Measurements from ENCODE around the gene MRPS16. TPM values are rescaled to one million over a fixed set of nuclear protein-coding genes. Genes with fewer than 3 reads are reported as not detected.

Gene MRPS16
- total RNA-seq, 5 donors from 2014 or later (not counting 1 experiment from before 2014, with no cell fraction given) = 33.3 to 56.5 (median 55.2) TPM

DNA sequence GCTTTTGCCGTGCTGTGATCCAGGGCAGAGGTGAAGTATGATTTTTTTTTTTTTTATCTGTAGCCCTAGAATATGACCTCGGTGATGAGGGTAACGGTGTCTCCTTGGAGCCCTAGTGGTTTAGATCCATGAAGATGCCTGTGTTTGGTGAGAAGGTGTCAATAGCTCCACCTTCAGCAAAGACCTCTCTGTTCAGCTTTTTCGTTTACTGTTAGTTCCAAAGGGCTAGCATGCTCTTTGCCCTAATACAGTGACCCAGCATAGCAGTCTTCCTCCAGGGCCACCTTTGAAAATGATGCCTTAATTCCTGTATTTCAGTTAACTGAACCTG is 746 bp upstream of the MRPS16 start:
- Histone ChIP-seq H3K4me1 (ENCODE audit: control insufficient read depth in 1 of 2, extremely low read depth in 1 of 2, insufficient read depth in 2 of 2, low read length in 2 of 2) (peaks cover 16 to 20% of the 10 kb centered on the region in 2 experiments), H3K27me3 (replicated peaks in 1 of 2; ENCODE audit: control insufficient read depth in 2 of 2, extremely low read depth in 1 of 2, insufficient read depth in 2 of 2, low read length in 1 of 2) (no peaks in the 10 kb centered on the region), H3K36me3 (ENCODE audit: control insufficient read depth in 2 of 2, extremely low read depth in 1 of 2, insufficient read depth in 1 of 2, low read length in 1 of 2) (peaks cover 0 to 14% of the 10 kb centered on the region in 2 donors), H3K27ac (ENCODE audit: low read length) (peak overlapping the region; percentile 85), H3K9me3 (no peaks in the 10 kb centered on the region), H3K4me3 (ENCODE audit: control insufficient read depth in 1 of 2, extremely low read depth in 1 of 2, low read length in 1 of 2) (peak overlapping the region; percentile 78 to 95)
- peak in 1 of 35 experiments; percentile 46 for DNase-seq
- peak overlapping the region; percentile 94 to 97 for H3K27ac Mint-ChIP-seq
- H3K27me3 Mint-ChIP-seq = no peaks in the 10 kb centered on the region
- ATAC-seq (replicated peaks in 1 of 4) = peak in 1 of 4 experiments; percentile 16
- ChIA-PET CTCF (interaction anchor here in 1 of 2 donors (0.7 kb wide), 2 partner anchors 89 to 156 kb away, joined by 3 read pairs; no protein-coding TSS in a partner anchor), POLR2A (interaction anchor here in 1 of 2 donors (0.6 kb wide), 1 partner anchor 11 kb away, joined by 3 read pairs; no protein-coding TSS in a partner anchor)
- peak overlapping the region; percentile 90 to 98 (median 98) for H3K4me3 Mint-ChIP-seq
- H3K9me3 Mint-ChIP-seq = no peaks in the 10 kb centered on the region
- peaks cover 20 to 39% (median 32%) of the 10 kb centered on the region in 3 donors for H3K4me1 Mint-ChIP-seq
- WGBS (ENCODE audit: insufficient coverage) = 0% methylated on average over 2 of the region's 4 CpGs
- H3K36me3 Mint-ChIP-seq = peaks cover 10% of the 10 kb centered on the region

DNA sequence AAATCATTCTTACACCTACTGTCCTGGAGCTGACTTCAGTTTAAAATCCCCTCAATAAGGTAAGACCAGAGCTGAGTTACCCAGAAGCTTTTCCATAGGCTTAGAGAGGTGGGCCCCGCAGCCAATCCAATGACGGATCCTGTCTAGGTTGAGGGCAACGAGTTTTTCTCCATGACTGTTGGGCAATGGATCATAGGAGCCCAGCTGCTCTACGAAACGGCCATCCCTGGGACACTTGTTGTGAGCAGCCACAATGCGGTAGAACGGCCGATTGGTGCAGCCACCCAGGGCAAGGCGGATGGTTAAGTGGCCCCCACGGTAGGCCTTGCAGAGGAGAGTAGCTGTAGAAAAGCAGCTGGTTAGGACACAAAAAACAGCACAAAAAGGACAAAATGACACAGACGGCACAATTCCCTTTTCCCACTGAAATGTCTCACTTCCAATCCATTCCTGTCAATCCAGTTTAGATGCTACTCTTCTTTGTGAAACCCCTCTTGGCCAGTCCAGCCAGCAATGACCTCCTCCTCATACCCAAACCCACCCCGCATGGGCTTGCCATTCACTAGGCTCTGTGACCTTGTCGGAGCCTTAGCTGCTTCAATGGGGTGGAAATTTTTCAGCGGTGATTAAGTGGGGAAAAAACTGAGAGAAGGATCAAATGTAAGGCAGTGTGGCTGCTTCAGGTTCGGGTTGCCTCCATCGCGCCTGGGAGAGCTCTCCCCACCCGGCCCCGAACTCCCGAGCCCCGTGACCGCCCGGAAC is 580 bp downstream of the MRPS16 start:
- H3K4me1 Mint-ChIP-seq = peaks cover 31 to 50% (median 42%) of the 10 kb centered on the region in 3 donors
- 17% methylated on average over 22 of the region's 23 CpGs for WGBS (ENCODE audit: insufficient coverage)
- Histone ChIP-seq H3K36me3 (ENCODE audit: control insufficient read depth in 2 of 2, extremely low read depth in 1 of 2, insufficient read depth in 1 of 2, low read length in 1 of 2) (peaks cover 0 to 14% of the 10 kb centered on the region in 2 donors), H3K9me3 (no peaks in the 10 kb centered on the region), H3K4me3 (ENCODE audit: control insufficient read depth in 1 of 2, extremely low read depth in 1 of 2, low read length in 1 of 2) (peak overlapping the region; percentile 78 to 95), H3K4me1 (ENCODE audit: control insufficient read depth in 1 of 2, extremely low read depth in 1 of 2, insufficient read depth in 2 of 2, low read length in 2 of 2) (peaks cover 22 to 26% of the 10 kb centered on the region in 2 experiments), H3K27me3 (replicated peaks in 1 of 2; ENCODE audit: control insufficient read depth in 2 of 2, extremely low read depth in 1 of 2, insufficient read depth in 2 of 2, low read length in 1 of 2) (no peaks in the 10 kb centered on the region), H3K27ac (ENCODE audit: low read length) (peak overlapping the region; percentile 85)
- ChIA-PET CTCF (interaction anchor here in 1 of 2 donors (0.6 kb wide), 1 partner anchor 1935 kb away, joined by 3 read pairs; no protein-coding TSS in a partner anchor), POLR2A (interaction anchor here (0.6 to 1.0 kb wide), 7 partner anchors 22 to 1058 kb away, joined by 3 to 6 read pairs (median 3); partner anchors contain the start of gene P4HA1 (in 1 of the 2))
- DNase-seq = peak in 2 of 35 experiments; percentile 3 to 8
- peak overlapping the region; percentile 90 to 98 (median 98) for H3K4me3 Mint-ChIP-seq
- ATAC-seq (replicated peaks in 1 of 4) = peak in 3 of 4 experiments; percentile 57 to 64 (median 60)
- H3K27me3 Mint-ChIP-seq = no peaks in the 10 kb centered on the region
- peaks cover 10% of the 10 kb centered on the region for H3K36me3 Mint-ChIP-seq
- no peaks in the 10 kb centered on the region for H3K9me3 Mint-ChIP-seq
- H3K27ac Mint-ChIP-seq = peak overlapping the region; percentile 94 to 97

DNA sequence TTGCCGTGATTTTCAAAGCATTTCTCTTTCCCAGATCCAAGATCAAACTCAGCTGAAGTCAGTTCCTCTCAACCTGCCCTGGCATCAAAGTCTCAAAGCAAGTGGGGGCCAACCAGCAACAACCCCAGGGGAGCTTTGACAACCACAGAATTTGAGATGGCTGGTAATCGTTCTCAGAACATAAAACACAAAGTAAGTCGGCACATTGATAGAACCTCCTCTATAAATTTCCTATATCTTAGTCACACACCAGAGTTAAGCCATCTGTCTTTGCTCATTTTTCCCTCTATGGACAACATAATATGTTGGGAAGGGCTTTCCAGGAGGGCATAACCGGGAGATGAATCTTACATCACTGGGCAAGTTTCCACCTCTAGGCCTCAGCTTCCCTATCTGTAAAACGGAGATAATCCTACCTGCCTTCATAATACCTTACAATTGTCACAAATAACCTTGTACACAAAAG is 4.2 kb downstream of the MRPS16 start:
- Histone ChIP-seq H3K9me3 (no peaks in the 10 kb centered on the region), H3K27ac (ENCODE audit: low read length) (peak overlapping the region; percentile 92), H3K4me1 (ENCODE audit: control insufficient read depth in 1 of 2, extremely low read depth in 1 of 2, insufficient read depth in 2 of 2, low read length in 2 of 2) (peaks cover 30 to 35% of the 10 kb centered on the region in 2 experiments), H3K4me3 (ENCODE audit: control insufficient read depth in 1 of 2, extremely low read depth in 1 of 2, low read length in 1 of 2) (no peak overlapping the region), H3K36me3 (ENCODE audit: control insufficient read depth in 2 of 2, extremely low read depth in 1 of 2, insufficient read depth in 1 of 2, low read length in 1 of 2) (peaks cover 0 to 29% of the 10 kb centered on the region in 2 donors), H3K27me3 (replicated peaks in 1 of 2; ENCODE audit: control insufficient read depth in 2 of 2, extremely low read depth in 1 of 2, insufficient read depth in 2 of 2, low read length in 1 of 2) (no peaks in the 10 kb centered on the region)
- peaks cover 57 to 77% (median 66%) of the 10 kb centered on the region in 3 donors for H3K4me1 Mint-ChIP-seq
- peak overlapping the region; percentile 96 for H3K27ac Mint-ChIP-seq
- peaks cover 22% of the 10 kb centered on the region for H3K36me3 Mint-ChIP-seq
- 91% methylated on average over 1 of the region's 5 CpGs for WGBS (ENCODE audit: insufficient coverage)
- no peaks in the 10 kb centered on the region for H3K27me3 Mint-ChIP-seq
- H3K9me3 Mint-ChIP-seq = no peaks in the 10 kb centered on the region
- ChIA-PET POLR2A (interaction anchor here (0.6 to 0.7 kb wide), 2 partner anchors 168 to 1000 kb away, joined by 3 to 4 read pairs; no protein-coding TSS in a partner anchor), CTCF (no interaction called here)
- H3K4me3 Mint-ChIP-seq = peak overlapping the region in 2 of 3 donors; percentile 13 to 37
- ATAC-seq (replicated peaks in 1 of 4) (no peak), DNase-seq (no peak)

DNA sequence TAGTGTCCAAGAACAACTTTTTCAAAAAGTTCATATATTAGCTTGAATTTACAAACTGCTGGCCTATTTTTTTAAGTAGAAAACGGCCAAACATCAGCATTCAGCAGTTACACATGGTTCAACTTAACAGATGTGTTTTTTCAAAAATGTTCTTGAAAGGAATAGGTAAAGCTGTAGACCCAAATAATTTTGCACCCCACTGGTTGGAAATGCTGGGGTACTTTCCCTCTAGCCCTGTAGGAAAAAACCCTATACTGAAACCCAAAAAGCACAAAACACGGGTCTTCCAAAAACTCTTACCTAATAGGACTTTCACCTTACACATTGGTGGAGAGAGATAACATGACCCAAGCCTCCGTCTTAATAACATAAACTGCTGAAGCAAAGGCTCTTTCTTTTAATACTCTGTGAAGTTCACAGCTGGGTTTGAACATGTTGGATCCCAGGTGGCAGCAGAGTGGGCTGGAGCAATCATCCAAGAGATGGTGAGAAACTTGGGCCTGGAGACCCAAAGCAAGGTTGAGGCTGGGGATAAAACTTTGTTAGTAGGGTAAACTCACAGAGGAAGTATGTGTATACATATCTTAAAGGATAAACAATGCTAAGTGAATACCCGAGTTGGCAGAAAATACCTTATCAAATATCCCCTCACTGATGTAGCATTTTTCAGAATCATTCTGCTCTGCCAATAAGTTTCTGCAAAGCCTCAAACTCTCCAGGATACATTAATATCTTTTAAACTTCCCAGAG is 4.8 kb downstream of the MRPS16 start:
- Histone ChIP-seq H3K4me3 (ENCODE audit: control insufficient read depth in 1 of 2, extremely low read depth in 1 of 2, low read length in 1 of 2) (peak overlapping the region; percentile 83 to 91), H3K36me3 (ENCODE audit: control insufficient read depth in 2 of 2, extremely low read depth in 1 of 2, insufficient read depth in 1 of 2, low read length in 1 of 2) (peaks cover 0 to 34% of the 10 kb centered on the region in 2 donors), H3K27ac (ENCODE audit: low read length) (peak overlapping the region; percentile 92), H3K27me3 (replicated peaks in 1 of 2; ENCODE audit: control insufficient read depth in 2 of 2, extremely low read depth in 1 of 2, insufficient read depth in 2 of 2, low read length in 1 of 2) (no peaks in the 10 kb centered on the region), H3K9me3 (no peaks in the 10 kb centered on the region), H3K4me1 (ENCODE audit: control insufficient read depth in 1 of 2, extremely low read depth in 1 of 2, insufficient read depth in 2 of 2, low read length in 2 of 2) (peaks cover 28 to 31% of the 10 kb centered on the region in 2 experiments)
- Mint-ChIP-seq H3K9me3 (no peaks in the 10 kb centered on the region), H3K27me3 (no peaks in the 10 kb centered on the region), H3K4me3 (peak overlapping the region; percentile 91 to 97 (median 94)), H3K27ac (peak overlapping the region; percentile 96), H3K4me1 (peaks cover 57 to 71% (median 60%) of the 10 kb centered on the region in 3 donors), H3K36me3 (peaks cover 24% of the 10 kb centered on the region)
- no peak for ATAC-seq (replicated peaks in 1 of 4)
- ChIA-PET POLR2A (interaction anchor here (0.6 to 1.5 kb wide), 5 partner anchors 151 to 999 kb away, joined by 3 to 6 read pairs (median 5); partner anchors contain the start of gene P4HA1 (in 1 of the 2)), CTCF (interaction anchor here (0.6 to 1.5 kb wide), 2 partner anchors 16 to 401 kb away, joined by 3 to 5 read pairs; no protein-coding TSS in a partner anchor)
- WGBS (ENCODE audit: insufficient coverage) = no CpG with 5 or more reads among the region's 4 CpGs
- no peak for DNase-seq

DNA sequence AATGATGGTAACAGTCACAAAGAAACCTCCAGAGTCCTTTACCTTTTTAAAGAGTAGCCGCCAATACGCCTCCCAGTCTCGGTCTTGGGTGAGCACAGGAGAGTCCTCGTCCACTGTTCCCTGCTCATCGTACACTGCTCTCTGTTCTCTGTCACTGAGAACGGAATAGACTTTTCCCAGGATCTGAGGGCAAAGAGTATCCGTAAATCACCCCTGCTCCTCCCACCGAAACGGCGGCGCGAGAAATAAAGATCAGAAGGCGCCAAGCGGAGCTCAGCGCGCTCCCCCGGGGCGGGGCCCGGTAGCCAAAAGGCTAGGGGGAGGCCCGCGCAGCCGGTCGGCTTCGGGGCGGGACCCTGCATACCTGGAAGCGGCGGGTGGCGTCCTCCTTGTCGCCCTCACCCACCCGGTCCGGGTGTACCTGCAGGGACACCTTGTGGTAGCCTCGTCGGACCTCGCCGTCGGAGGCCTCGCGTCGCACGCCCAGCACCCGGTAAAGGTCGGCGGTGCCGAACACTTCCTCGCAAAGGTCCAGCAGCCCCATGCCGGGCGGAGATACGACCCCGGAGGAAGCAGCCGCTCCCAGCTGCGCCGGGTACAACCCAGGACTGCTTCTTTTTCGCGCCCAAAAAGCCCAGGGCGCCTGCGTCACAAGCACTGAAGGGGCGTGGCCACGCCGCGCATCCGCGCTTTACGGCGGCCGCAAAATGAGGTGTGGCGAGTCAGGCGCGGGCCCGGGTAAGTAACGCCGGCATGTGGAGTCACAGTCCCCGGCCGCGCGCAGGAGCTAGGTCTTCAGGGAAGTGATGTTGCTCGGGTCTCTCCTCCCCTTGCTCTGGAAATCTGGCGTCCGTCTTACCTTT is 5.6 kb downstream of the MRPS16 start, which contains the start of gene DNAJC9:
Gene DNAJC9, minus strand, starts transcription at position 610 of the 863 bp plus-strand sequence. Its CDS starts 66 bp downstream, at position 544.
- no peaks in the 10 kb centered on the region for H3K9me3 Mint-ChIP-seq
- Histone ChIP-seq H3K9me3 (no peaks in the 10 kb centered on the region), H3K4me1 (ENCODE audit: control insufficient read depth in 1 of 2, extremely low read depth in 1 of 2, insufficient read depth in 2 of 2, low read length in 2 of 2) (peaks cover 25 to 28% of the 10 kb centered on the region in 2 experiments), H3K27ac (ENCODE audit: low read length) (peak within 1 kb of the TSS; percentile 92), H3K27me3 (replicated peaks in 1 of 2; ENCODE audit: control insufficient read depth in 2 of 2, extremely low read depth in 1 of 2, insufficient read depth in 2 of 2, low read length in 1 of 2) (no peaks in the 10 kb centered on the region), H3K36me3 (ENCODE audit: control insufficient read depth in 2 of 2, extremely low read depth in 1 of 2, insufficient read depth in 1 of 2, low read length in 1 of 2) (peaks cover 0 to 40% of the 10 kb centered on the region in 2 donors), H3K4me3 (ENCODE audit: control insufficient read depth in 1 of 2, extremely low read depth in 1 of 2, low read length in 1 of 2) (peak within 1 kb of the TSS; percentile 83 to 91)
- H3K27me3 Mint-ChIP-seq = no peaks in the 10 kb centered on the region
- peak; percentile 88 to 89 (median 88) for ATAC-seq (replicated peaks in 1 of 4)
- peaks cover 24% of the 10 kb centered on the region for H3K36me3 Mint-ChIP-seq
- H3K4me1 Mint-ChIP-seq = peaks cover 52 to 64% (median 56%) of the 10 kb centered on the region in 3 donors
- ChIA-PET CTCF (interaction anchor here (0.6 to 1.5 kb wide), 2 partner anchors 17 to 402 kb away, joined by 3 to 5 read pairs; no protein-coding TSS in a partner anchor), POLR2A (interaction anchor here (0.8 to 1.5 kb wide), 5 partner anchors 9 to 1985 kb away, joined by 3 to 6 read pairs (median 5); partner anchors contain the start of gene P4HA1 (in 1 of the 2))
- H3K27ac Mint-ChIP-seq = peak within 1 kb of the TSS; percentile 96
- WGBS (ENCODE audit: insufficient coverage) = under 1% methylated on average over 71 of the region's 78 CpGs
- DNase-seq = peak; percentile 92 to 99 (median 95)
- H3K4me3 Mint-ChIP-seq = peak within 1 kb of the TSS; percentile 91 to 97 (median 94)

All from T-cell (primary cell).